Measurements from ENCODE around the gene MRAS.

MRAS gene

GRCh38 chr3:138384976-138385375, 36.6 kb downstream of the MRAS start:
- no peak for DNase-seq

DNA sequence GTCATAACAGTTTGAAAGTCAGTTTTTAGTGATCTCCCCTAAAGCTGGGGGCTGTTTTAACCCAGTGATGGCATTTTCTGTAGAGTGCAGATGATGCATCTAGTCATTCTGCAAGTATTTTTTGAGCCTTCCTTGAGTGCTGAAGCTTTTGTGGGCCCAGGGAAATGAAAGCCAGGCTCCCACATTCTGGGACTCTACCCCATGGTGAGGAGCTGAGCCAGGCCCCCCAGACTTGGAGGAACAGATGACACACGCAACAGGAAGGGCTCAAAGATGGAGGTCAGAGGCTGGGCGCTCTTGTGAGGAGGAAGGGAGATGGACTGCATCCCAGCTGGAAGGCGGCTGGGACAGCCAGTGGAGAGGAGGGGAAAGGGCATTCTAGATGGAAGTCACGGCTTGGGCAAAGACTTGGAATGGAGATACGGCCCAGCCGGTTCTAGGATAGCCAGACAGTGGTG, 40.8 kb downstream of the MRAS start:
- DNase-seq: peak in 5 of 56 donors; percentile 14 to 44 (median 20)

GRCh38 chr3:138389841-138390581, 41.6 kb downstream of the MRAS start:
- peak in 18 of 56 donors; percentile 13 to 65 (median 35) for DNase-seq

DNA sequence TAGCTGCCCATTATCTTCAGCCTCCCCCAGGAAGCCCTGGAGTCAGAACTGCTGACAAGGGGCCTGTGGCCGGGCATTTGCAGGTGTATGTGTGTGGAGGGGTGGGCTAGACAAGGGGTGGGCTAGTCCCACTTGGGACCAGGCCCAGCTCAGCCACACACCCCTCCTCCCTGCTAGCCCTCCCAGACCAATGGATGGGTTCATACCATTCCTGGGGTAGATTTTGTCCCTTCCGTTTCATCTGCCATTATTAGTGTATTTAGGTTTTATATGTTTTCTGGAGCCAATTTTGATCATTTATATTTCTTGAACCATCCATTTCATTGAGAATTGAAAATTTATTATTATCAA, 42.2 kb downstream of the MRAS start:
- DNase-seq: no peak

DNA sequence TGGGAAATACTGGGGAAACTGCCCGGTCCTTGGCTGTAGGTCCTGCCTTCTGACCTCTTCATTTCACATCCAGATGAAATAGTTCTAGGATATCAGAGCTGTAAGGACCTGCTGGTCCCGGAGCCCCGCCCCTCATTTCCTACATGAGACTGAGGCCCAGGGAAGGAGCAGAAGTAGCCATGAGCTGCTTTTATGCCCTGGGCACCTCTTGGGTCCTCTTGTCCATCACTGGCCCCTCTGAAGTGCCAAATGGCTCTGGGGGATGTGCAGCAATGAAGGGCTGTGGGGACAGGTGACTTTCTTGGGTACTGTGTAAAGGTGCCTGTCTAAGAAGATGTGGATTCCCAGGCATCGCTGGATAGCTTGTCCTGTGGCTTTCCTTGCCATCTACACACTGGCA, 45.8 kb downstream of the MRAS start:
- no peak for DNase-seq

GRCh38 chr3:138394686-138395085, 46.3 kb downstream of the MRAS start:
- DNase-seq: no peak

DNA sequence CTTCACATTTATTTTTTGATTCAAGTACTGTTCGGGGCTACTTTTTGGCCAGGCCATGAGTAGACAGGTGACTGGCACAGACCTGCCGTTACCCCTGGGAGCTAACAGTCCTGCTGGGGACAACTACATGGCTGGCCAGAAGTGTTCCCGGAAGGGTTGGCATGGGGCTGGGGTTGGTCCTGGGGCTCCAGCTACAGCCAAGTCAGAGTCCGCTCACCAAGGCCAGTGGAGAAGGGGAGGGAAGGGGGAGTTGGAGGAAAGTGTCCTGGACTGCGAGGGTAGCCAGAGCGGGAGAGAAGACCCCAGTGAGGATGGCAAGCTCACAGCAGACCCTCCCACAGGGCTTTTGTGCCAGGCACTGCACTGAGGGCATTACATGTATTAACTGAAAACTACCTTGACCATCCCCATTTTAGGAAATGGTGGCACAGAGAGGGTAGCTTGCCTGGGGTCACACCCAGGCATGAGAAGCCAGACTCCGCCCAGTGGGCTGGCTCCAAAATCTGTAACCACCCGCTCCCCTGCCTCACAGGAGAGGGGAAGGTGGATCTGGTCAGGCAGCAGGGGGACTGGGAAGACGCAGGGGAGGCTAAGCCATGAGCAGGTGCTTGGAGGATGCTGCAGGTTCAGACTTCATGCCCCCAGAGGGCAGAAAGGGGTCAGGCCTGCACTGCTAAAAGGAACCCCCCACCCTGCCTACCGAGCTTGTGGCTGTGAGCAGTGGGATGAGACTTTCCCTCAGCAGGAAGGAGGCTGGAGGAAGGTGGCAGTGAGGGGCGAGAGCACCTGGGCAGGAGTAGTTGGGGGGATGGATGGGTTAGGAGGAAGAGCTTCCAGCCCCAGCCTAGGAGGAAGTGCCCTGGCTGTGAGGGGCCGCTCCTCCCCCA, 47.7 kb downstream of the MRAS start:
- peak in 4 of 56 donors; percentile 13 to 50 (median 16) for DNase-seq

- DNase-seq: no peak
These were observed 48.5 kb downstream of the MRAS start for GRCh38 chr3:138396752-138397410.

GRCh38 chr3:138397983-138398382, 49.6 kb downstream of the MRAS start:
- peak in 6 of 56 donors; percentile 5 to 41 (median 17) for DNase-seq

- DNase-seq: no peak
These were observed 50.6 kb downstream of the MRAS start for GRCh38 chr3:138398791-138399575.

GRCh38 chr3:138399766-138400165, 51.4 kb downstream of the MRAS start:
- no peak for DNase-seq

- peak in 17 of 56 donors; percentile 11 to 57 (median 26) for DNase-seq
These were observed 52.3 kb downstream of the MRAS start for GRCh38 chr3:138400651-138401070.

DNA sequence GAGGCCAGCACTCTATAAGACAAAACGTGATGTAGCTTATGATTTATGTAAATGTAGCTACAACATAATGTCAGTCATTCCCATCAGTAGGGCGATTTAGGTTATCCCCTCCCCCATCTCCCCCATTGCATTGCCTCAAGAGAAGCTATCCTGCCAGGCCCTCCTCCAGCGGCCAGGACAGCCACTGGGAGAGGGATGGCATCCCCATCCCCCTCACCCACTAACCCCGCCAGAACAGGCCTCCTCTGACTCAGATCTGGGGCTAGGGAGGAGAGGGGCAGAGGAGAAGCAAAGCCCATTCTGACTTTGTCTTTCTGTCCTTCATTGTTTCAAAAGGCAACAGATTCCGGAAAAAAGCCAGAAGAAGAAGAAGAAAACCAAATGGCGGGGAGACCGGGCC, 53.5 kb downstream of the MRAS start:
- no peak for DNase-seq

- no peak for DNase-seq
These were observed 55.7 kb downstream of the MRAS start for GRCh38 chr3:138404121-138404520.

DNA sequence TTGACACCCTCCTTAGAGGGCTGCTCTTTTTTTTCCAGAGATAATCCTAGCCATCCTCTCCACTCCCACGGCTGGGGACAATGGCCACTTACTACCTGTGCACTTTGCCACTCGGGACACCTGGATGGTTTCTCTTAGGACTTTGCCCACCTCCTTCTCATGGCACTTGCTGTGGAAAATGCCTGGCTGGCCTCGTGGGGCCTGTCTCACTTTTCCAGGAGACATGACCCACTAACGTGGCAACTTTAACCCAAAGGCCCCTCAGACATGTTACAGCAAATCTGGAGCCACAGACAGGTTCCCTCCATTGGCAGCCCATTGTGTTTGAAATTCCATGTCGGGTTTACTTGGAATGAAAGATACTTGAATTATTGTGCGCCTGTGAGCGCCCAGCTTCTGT, 56.6 kb downstream of the MRAS start:
- no peak for DNase-seq

DNA sequence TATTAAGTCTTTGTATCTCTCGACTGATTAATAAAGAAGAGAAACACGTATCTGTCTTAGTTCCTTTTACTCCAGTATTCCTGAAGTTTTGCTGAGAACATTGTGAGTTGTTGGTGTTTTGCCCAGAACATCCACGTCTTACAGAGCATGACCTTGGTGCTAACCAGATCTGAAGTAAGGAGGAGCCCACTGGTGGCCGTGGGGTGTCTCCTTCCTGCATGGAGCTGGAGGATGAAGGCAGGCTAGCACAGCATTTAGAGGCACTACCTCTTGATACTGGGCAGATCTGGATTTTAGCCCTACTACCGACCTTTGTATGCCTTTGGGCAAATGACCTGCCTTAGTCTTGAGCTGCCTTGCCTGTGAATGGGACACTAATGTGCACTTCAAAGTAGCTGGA, 57.1 kb downstream of the MRAS start:
- no peak for DNase-seq

GRCh38 chr3:138406606-138407005, 58.2 kb downstream of the MRAS start:
- no peak for DNase-seq

DNA sequence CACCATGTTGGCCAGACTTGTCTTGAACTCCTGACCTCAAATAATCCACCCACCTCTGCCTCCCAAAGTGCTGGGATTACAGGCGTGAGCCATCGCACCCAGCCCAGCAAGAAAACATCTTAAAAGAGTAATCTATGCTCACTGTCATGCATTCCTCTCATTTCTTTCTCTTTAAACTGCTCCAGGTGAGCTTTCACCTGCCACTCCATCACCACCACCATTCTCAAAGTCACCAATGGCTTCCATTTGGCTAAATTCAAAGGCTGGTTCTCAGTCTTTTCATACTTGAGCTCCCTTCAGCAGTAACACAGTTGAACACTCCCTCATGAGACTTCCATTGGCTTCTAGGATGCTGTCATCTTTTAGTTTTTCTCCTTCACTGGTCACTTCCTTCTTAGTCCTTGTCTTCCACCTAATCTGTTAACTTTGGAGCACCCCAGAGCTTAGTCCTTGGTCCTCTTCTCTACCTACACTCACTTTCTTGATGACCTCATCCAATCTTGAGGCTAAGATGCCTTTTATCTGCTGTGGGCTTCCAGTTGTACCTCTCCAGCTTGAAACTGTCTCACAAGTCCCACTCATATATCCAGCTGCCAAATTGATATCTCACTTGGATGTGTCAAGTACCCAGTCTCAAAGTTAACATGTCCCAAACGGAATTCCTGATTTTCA, 59.0 kb downstream of the MRAS start:
- DNase-seq: no peak

DNA sequence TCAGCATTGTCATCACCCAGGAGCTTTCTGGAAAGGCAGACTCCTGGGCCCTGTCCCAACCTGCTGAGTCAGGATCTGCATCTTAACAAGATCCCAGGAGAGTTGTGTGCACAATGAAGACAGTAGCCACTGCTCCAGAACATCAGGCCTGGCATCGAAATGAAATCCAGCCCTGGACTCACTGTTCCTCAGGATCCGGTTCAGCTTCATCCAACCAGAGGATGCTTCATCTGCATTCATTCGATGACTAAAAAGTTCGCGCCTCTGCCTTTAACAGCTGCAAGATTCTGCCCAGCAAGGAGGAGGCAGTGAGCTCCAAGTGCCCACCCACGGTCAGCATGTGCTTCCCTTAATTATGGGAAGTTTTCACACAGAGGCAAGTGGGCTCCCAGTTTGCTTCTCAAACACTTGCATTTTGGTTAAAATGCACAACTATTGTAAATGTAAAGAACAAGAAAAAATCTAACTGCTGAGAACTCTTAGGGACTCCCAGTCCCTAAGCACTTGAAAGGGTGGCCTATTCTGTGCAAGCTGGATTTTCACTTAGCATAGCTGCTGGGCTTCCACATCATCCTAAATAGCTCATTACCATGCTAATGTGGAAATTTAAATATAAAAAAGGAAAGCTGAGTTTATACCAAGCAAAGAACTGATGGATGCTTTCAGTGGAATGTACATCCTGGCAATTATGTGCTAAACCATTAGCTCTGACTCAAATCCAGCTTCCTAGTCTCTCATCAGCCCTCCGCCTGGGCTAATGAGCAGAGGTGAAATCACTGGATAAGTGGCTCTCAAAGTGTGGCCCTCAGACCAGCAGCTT, 60.6 kb downstream of the MRAS start:
- DNase-seq: peak in 15 of 56 donors; percentile 13 to 61 (median 27)
